Neural progenitor cell (in vitro differentiated cells): Measurements from ENCODE around the gene PTPN20. TPM values are rescaled to one million over a fixed set of nuclear protein-coding genes. Genes with fewer than 3 reads are reported as not detected.
"Not testable (repeated sequence)": the region's sequence is repeated elsewhere in the genome, so short reads cannot be mapped to it uniquely, and the experiment has no call there.

Source experiments
- DNase-seq: peaks from one replicate; pipeline ENCODE4 v3.0.0-alpha.2; 2016; ENCODE audit warnings: low spot score
- H2AFZ ChIP-seq: fragments of 200-600 bp; sonication (generic); replicated peaks from 2 replicates; pipeline ENCODE4 v1.6.1; 2016; ENCODE audit warnings: antibody characterized with exemption
- H3F3A ChIP-seq: fragments of 200-600 bp; sonication (generic); 2 replicates; pipeline ENCODE4 v1.6.1; 2016; ENCODE audit warnings: antibody characterized with exemption, low read depth
- H3K27ac ChIP-seq: fragments of 200-600 bp; sonication (generic); 2 replicates; pipeline ENCODE4 v1.5.1; 2016; ENCODE audit warnings: mild to moderate bottlenecking
- H3K27me3 ChIP-seq: fragments of 200-600 bp; sonication (generic); 2 replicates; pipeline ENCODE4 v1.6.1; 2016; ENCODE audit warnings: mild to moderate bottlenecking, moderate library complexity
- H3K36me3 ChIP-seq: fragments of 200-600 bp; sonication (generic); 2 replicates; pipeline ENCODE4 v1.5.1; 2016
- H3K4me1 ChIP-seq: fragments of 200-600 bp; sonication (generic); 2 replicates; pipeline ENCODE4 v1.6.1; 2016; ENCODE audit warnings: mixed run types
- H3K4me2 ChIP-seq: fragments of 200-600 bp; sonication (generic); 2 replicates; pipeline ENCODE4 v1.6.1; 2016
- H3K4me3 ChIP-seq: fragments of 200-600 bp; sonication (generic); 2 replicates; pipeline ENCODE4 v1.5.1; 2016
- H3K79me2 ChIP-seq: fragments of 200-600 bp; sonication (generic); 2 replicates; pipeline ENCODE4 v1.6.1; 2016; ENCODE audit warnings: low read depth
- H3K9ac ChIP-seq: fragments of 200-600 bp; sonication (generic); 2 replicates; pipeline ENCODE4 v1.6.1; 2016
- H3K9me3 ChIP-seq: fragments of 200-600 bp; sonication (generic); 2 replicates; pipeline ENCODE4 v1.5.1; 2016; ENCODE audit warnings: low read depth
- H4K20me1 ChIP-seq: fragments of 200-600 bp; sonication (generic); 2 replicates; pipeline ENCODE4 v1.6.1; 2016; ENCODE audit warnings: low read depth
- H3K27ac Mint-ChIP-seq: 3 replicates; pipeline ENCODE4 v1.8.0; 2021; ENCODE audit warnings: mixed read lengths
- H3K27me3 Mint-ChIP-seq: 2 replicates; pipeline ENCODE4 v1.8.0; 2022; ENCODE audit warnings: low read depth, mild to moderate bottlenecking, inconsistent platforms, moderate library complexity, mixed read lengths; ENCODE audit not compliant: insufficient read depth
- H3K36me3 Mint-ChIP-seq: 3 replicates; pipeline ENCODE4 v1.8.0; 2021; ENCODE audit warnings: mixed read lengths
- H3K4me1 Mint-ChIP-seq: 3 replicates; pipeline ENCODE4 v1.8.0; 2021; ENCODE audit warnings: mixed read lengths
- H3K4me3 Mint-ChIP-seq: 3 replicates; pipeline ENCODE4 v1.8.0; 2021; ENCODE audit warnings: mild to moderate bottlenecking, moderate library complexity, mixed read lengths
- H3K9me3 Mint-ChIP-seq: 3 replicates; pipeline ENCODE4 v1.8.0; 2020; ENCODE audit warnings: mixed read lengths
- total RNA-seq: library from RNA; depleted of rRNA; stranded (reverse); fragments of >200 nt; gene quantifications from 2 replicates; pipeline ENCODE4 v1.2.3, GENCODE V29; 2015; ENCODE audit warnings: low replicate concordance

PTPN20 gene
- total RNA-seq, result not detected in 2 replicates

DNA sequence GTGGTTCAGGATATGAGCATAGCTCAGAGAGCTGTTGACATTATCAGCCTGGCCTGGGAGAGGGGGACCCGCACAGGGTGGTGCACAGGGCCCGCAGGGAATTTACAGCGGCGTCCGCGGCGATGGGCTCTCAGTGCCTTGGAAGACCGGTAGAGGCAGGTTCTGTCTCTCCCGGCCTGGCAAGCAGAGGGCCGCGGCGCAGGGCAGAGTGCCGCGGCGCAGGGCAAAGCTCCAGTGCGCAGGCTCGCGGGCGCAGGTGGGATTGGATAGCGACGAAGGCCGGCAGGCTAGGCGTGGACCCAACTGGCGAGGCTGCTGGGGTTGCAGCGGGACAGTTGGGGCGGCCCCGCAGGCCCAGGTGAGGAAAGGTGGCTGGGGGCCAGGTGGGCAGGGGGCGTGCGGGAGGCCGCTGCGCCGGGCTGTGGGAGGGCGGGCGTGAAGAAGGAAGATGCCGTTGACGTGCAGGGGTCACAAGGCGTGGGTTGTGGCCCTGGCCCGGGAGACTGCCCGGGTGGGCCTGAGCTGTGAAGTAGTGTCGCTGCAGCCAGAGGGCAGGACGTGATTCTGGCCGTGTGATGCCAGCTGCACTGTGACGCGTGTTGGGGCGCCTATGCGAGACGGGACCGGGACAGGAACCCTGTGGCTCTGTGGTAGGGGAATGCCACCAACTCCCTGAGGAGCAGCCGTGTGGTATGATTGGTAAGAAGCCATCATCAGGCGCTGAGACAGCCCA is at the start of gene PTPN20:
Gene PTPN20 (plus strand): TSS at position 285 of the 733 bp plus-strand sequence. CDS start 21,072 bp downstream, outside the sequence.
- H3K4me3 ChIP-seq, H3K36me3 Mint-ChIP-seq, H3K36me3 ChIP-seq, H2AFZ ChIP-seq, H3K79me2 ChIP-seq, H3K27me3 ChIP-seq, H3K27me3 Mint-ChIP-seq, H3K9me3 Mint-ChIP-seq, H3K27ac ChIP-seq, H3K4me1 Mint-ChIP-seq, H3F3A ChIP-seq, H3K4me1 ChIP-seq, DNase-seq, H3K4me2 ChIP-seq, H3K4me3 Mint-ChIP-seq, H3K27ac Mint-ChIP-seq, H3K9me3 ChIP-seq, H4K20me1 ChIP-seq, H3K9ac ChIP-seq: not testable (repeated sequence)

DNA sequence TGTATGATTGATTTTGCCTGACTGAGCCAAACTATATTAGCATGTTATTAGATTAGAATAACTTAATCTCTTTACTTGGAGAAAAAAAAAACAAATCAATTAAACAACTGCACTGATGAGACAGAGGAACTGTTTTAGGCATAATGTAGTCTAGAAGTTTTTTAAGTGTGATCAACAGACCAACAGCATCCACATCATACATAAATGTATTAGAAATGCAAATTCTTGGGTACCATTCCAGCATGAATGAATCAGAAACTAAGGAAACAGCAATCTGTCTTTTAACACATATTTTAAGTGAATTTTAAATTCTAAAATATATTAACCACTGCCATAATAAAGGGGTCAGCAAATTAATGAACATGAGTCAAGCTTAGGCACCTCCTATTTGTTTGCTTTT is 41.5 kb upstream of the PTPN20 start:
- not testable (repeated sequence) for H3K27me3 Mint-ChIP-seq, H3K4me2 ChIP-seq, H3K36me3 ChIP-seq, H3K27me3 ChIP-seq, H3K4me1 Mint-ChIP-seq, H3K9ac ChIP-seq, H3K79me2 ChIP-seq, H2AFZ ChIP-seq, H3K36me3 Mint-ChIP-seq, H3K4me3 ChIP-seq, H3K9me3 Mint-ChIP-seq, H3K27ac ChIP-seq, H3K9me3 ChIP-seq, DNase-seq, H3K4me1 ChIP-seq, H4K20me1 ChIP-seq, H3K27ac Mint-ChIP-seq, H3F3A ChIP-seq, H3K4me3 Mint-ChIP-seq

GRCh38 chr10:46871583-46871982 is 39.6 kb upstream of the PTPN20 start:
- H3K9me3 ChIP-seq, H3K27me3 ChIP-seq, H3K27me3 Mint-ChIP-seq, H3K27ac Mint-ChIP-seq, H3K79me2 ChIP-seq, H3K36me3 Mint-ChIP-seq, H4K20me1 ChIP-seq, DNase-seq, H3K4me1 Mint-ChIP-seq, H3K4me1 ChIP-seq, H3K4me2 ChIP-seq, H3K27ac ChIP-seq, H3K4me3 ChIP-seq, H3K4me3 Mint-ChIP-seq, H2AFZ ChIP-seq, H3F3A ChIP-seq, H3K9me3 Mint-ChIP-seq, H3K9ac ChIP-seq, H3K36me3 ChIP-seq: not testable (repeated sequence)

GRCh38 chr10:46875304-46875703 is 35.9 kb upstream of the PTPN20 start:
- not testable (repeated sequence) for H3K36me3 Mint-ChIP-seq, H3F3A ChIP-seq, H3K4me1 ChIP-seq, H3K9me3 ChIP-seq, H3K27ac Mint-ChIP-seq, H3K9ac ChIP-seq, H3K27ac ChIP-seq, H3K27me3 Mint-ChIP-seq, H3K27me3 ChIP-seq, DNase-seq, H3K4me1 Mint-ChIP-seq, H3K4me3 Mint-ChIP-seq, H3K79me2 ChIP-seq, H2AFZ ChIP-seq, H3K9me3 Mint-ChIP-seq, H4K20me1 ChIP-seq, H3K4me3 ChIP-seq, H3K4me2 ChIP-seq, H3K36me3 ChIP-seq

- not testable (repeated sequence) for H3K36me3 Mint-ChIP-seq, H3K4me3 ChIP-seq, H3K27ac ChIP-seq, H2AFZ ChIP-seq, DNase-seq, H3K4me2 ChIP-seq, H3K4me3 Mint-ChIP-seq, H3K9me3 ChIP-seq, H3K4me1 Mint-ChIP-seq, H3F3A ChIP-seq, H3K4me1 ChIP-seq, H3K36me3 ChIP-seq, H3K9ac ChIP-seq, H3K79me2 ChIP-seq, H3K27me3 Mint-ChIP-seq, H3K27ac Mint-ChIP-seq, H4K20me1 ChIP-seq, H3K9me3 Mint-ChIP-seq, H3K27me3 ChIP-seq
These were observed 34.5 kb upstream of the PTPN20 start for GRCh38 chr10:46876773-46877172.

DNA sequence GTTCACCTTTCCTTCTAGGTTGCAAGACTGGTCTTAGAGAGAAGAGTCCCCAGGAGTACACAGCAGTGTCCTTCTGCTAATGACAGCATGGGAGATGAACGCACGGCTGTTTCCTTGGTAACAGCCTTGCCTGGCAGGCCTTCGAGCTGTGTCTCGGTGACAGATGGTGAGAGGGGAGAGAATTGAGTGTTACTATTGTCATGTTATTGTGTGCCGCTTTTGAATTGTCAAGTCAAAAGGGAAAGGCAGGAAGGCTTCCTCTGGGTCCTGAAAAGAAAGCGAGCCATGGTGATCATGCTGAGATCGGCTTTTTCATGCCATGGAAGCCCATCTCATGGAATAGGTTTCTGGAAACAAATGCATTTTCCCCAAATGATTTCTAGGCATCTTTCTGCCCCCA is 32.5 kb upstream of the PTPN20 start:
- not testable (repeated sequence) for H4K20me1 ChIP-seq, H3K9me3 ChIP-seq, H3K36me3 ChIP-seq, H3K4me2 ChIP-seq, H3K9ac ChIP-seq, H3K27me3 ChIP-seq, H3K4me3 Mint-ChIP-seq, H3K27ac Mint-ChIP-seq, H3F3A ChIP-seq, H3K79me2 ChIP-seq, H3K9me3 Mint-ChIP-seq, H3K27ac ChIP-seq, H3K27me3 Mint-ChIP-seq, H3K36me3 Mint-ChIP-seq, H2AFZ ChIP-seq, H3K4me1 Mint-ChIP-seq, H3K4me3 ChIP-seq, H3K4me1 ChIP-seq
- DNase-seq, result peak; percentile 21
